GM18526 (cell line): ENCODE results near the gene STXBP1.

ENCODE experiments used
- POLR2A ChIP-seq: IDR thresholded peaks from 3 replicates; pipeline ENCODE4 v1.6.1; 2011; ENCODE audit not compliant: insufficient read length; ENCODE audit errors: extremely low read depth

Gene STXBP1

GRCh38 chr9:127611899-127612790 is at the start of gene STXBP1:
Gene STXBP1, plus strand, starts transcription at chr9:127612277. Its CDS starts 127 bp downstream, at chr9:127612404.
- TF ChIP-seq POLR2A, result no peak

DNA sequence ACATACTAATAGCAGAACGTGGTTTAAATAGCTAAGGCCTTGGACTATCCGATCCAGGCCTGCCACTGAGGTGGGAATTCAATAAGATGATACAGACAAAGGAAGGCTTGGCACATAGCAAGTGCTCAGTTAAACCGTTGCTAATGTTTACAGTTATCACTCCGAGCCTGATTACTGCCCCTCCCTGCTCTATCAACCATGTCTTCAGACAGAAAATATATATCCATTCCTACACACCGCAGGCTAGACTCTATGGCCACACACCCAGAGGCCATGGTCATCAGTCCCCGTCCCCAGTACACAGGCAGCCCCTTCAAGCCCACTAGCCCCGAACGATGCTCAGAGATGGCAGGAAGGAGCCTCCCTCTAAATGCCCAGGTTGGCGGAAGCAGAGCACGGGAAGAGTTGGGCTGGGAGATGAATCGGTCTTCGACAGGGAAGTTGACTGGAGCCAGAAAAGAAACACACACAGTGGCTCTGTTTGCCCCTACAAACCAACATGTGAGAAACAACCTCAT is 49.7 kb upstream of the STXBP1 start:
- no peak for TF ChIP-seq POLR2A

DNA sequence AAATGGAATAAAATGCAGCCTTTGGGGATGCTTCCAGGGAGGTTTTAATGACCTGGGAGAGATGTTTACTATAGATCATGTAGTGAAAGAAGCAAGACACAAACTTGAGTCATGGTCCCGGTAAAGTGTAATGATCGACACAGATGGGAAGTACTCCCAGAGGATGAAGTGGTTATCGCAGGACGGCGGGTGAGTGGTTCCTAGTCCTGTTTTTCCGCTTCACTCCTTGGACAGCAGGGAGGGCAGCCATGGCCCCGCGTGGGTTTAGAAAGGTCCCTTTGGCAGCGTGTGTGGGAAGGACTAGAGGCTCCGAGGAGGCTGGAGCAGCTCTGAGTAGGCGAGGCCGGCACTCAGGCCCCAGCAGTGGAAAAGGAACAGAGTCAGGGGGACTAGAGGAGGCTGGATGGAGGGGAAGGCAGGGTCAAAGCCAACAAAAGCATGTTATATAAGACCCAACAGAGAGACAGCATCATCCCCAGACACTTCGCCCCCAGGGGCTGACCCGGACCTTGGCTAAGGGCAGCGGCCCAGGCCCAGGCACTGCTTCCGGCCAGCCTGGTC is 49.2 kb upstream of the STXBP1 start:
- no peak for TF ChIP-seq POLR2A

GRCh38 chr9:127563579-127563978 is 48.5 kb upstream of the STXBP1 start:
- TF ChIP-seq POLR2A, result no peak

DNA sequence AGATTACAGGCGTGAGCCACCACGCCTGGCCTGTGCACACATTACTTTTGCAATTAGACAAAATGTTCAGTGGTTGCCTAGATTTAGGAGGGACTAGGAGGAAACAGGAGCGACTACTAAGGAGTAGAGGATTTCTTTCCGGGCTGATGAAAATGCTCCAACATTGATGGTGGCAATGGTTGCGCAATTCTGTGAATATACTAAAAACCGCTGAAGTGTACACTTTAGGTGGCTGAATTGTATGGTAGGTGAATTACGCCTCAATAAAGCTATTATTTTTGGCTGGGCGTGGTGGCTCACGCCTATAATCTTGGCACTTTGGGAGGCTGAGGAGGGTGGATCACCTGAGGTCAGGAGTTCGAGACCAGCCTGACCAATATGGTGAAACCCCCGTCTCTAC is 46.8 kb upstream of the STXBP1 start:
- no peak for TF ChIP-seq POLR2A

GRCh38 chr9:127566351-127567001 is 45.6 kb upstream of the STXBP1 start:
- TF ChIP-seq POLR2A, result no peak

DNA sequence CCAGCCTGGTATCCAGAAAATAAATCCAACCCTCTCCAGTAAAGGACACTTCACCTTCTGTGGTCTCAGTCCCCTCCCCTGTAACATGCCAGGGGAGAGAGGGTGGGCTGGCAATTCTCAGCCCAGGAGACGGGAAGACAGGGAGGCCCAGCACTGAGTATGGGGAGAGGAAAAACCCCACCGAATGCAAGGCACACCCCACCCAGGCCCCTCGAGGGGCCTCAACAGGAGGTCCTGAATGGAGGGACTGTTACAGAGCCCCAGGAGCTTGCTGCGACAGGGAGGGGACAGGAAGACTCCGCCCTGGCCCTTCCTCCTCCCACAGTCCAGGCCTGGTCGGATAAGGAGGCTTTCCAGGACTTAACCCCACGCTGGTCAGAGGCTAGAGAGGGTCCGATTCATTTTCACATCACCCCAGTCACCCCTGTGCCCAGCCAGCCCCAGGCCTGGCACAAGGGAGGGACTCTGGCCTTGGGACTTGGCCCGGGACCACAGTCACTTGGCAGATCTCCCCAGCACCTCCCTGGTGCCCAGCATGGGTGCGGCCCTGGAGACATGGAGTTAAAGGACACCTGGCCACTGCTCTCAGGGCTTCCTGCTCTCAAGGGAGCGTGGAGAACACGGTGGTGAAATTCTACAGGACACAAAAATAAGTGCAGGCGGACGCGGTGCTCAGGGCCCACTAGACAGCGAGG is 44.9 kb upstream of the STXBP1 start:
- TF ChIP-seq POLR2A, result no peak

GRCh38 chr9:127567730-127568617 is 44.1 kb upstream of the STXBP1 start:
- TF ChIP-seq POLR2A, result no peak

DNA sequence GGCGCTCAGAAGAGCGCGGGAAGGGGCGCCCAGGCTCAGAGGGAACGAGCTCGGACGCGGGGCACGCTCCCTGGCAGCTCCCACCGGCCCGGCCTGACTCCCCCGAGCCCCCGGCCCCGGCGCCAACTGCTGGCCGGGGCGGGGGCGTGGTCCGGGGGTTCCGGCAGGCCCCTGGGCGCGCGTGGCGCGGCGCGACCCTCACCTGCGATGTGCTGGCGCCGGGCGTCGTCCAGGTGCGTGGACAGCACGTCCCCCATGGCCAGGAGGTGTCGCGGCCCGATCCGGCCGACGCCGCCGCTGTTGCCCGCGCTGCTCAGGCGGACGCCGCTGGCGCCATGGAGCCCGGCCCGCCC is 43.5 kb upstream of the STXBP1 start:
- TF ChIP-seq POLR2A, result no peak

- TF ChIP-seq POLR2A, result no peak
Measured at GRCh38 chr9:127568971-127569885, 42.8 kb upstream of the STXBP1 start.

DNA sequence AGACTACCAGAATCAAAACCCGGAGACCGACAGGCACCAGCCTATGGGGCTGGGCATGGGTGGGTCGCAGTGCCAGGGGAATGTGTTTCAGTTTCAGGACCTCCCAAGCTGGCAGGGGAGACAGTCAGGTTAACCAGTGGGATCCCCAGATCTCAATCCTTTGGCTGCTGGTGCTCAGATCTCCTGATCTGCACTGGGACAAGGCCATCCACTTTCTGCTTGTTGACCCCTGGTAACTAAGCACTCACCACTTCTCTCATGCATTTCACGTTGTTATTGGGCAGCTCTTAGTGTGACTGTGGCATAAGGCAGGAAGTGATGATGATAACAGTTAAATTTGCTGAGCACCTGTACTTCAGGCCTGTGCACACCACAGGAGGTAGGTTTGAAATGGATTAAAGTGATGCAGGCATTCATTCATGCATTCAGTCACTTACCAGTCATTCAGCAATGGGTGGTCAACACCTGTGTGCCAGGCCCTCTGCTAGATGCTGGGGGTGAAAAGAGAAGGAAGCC is 42.1 kb upstream of the STXBP1 start:
- no peak for TF ChIP-seq POLR2A

DNA sequence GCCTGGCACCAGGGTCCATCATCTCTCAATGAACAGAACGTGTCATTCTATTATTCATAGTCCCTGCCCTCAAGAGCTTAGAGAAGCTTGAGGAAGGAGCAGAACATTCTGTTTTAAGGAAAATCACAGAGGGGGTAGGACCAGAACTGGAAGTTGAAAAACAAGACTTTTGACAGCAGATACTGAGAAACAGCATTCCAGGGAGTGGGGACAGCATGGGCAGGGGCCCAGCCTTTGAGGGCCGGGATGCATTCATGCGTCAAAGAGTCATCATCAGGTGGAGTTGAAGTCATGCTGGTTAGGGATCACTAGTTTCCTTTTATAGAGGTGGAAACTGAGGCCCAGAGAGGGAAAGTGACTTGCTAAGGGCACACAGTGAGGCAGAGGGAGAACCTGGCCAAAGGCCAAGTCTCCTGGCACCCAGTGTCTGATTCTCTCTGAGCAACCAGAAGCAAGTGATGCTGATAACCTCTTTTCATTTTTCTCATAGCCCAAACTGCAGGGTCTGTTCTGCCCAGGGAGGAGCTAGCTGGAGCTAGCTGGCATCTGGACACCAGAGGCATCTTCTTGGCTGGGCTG is 41.5 kb upstream of the STXBP1 start:
- TF ChIP-seq POLR2A, result no peak

- no peak for TF ChIP-seq POLR2A
Measured at GRCh38 chr9:127571971-127572370, 40.1 kb upstream of the STXBP1 start.
